DMS79 treated with DMSO at 0.1 percent for 48 hours (cell line): ENCODE data around the gene TBC1D13.
A peak's percentile ranks its signal among the peaks of the same experiment; 100 is the strongest.
"Not testable (repeated sequence)": the region's sequence is repeated elsewhere in the genome, so short reads cannot be mapped to it uniquely, and the experiment has no call there.

ENCODE experiments used
- DNase-seq: peaks from one replicate; lab custom pipeline; 2025; lab: John Stamatoyannopoulos, UW

Gene TBC1D13

DNA sequence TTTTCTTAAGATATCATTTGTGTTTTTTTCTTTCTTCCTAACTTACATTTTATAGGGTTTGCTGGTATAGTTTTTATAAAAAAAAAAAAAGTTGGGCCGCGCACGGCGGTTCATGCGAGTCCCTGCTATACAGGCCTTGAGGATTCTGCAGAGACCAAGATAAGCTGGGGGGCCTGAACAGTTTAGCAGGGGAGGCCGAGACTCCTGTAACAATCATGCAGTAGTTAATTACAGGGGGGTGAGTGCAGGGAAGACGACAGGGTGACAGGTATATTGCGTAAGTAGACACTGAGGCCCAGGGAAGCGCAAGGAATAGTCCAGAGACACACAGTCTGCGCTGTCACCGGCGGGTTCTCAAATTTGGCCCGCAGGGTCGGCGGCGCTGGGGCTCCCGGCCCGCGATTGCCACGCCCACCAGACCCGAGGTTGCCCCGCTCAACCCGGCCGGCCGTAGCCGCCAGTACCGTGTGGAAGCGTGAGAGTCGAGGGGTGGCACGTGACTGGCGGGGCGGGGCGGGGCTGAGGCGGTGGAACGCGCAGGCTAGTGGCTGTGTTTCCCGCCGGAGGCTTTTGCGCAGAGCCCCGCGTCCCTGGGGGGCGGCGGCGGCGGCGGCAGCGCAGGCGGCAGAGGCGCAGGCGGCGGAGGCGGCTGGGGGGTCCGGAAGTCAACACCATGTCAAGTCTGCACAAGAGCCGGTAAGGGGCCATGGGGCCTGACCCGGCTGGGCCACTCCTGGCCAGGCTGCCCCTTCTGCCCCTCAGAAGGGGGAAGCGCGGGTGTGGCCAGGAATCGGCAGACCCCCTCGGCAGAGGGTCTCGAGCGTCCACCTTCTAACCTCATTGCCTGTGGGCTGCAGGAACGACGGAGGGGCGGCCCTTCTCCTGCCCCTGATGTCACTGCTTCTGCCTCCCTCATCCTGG is at the start of gene TBC1D13:
TBC1D13 (plus strand) TSS at position 573 of the 921 bp plus-strand sequence; CDS start at position 674, 101 bp downstream.
- peak; percentile 84 for DNase-seq

DNA sequence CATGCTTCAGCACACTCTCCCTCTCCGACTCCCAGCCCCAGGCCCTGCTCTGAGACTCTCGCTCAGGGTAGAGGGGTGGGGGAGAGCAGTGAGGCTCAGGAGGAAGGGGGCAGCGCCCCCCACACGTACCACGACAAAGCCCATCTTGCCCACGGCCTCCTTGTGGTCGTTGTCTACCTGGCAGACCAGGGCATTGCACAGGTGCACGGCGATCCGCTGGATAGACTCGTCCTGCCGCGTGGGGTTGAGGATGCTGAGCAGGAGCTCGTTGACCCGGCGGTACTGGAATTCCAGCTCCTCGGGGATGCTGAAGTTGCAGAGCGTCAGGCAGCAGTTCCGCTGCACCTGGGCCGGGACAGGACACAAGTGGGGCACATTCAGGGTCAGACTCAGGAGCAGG is 44.7 kb upstream of the TBC1D13 start:
- no peak for DNase-seq

GRCh38 chr9:128743421-128743820 is 43.6 kb upstream of the TBC1D13 start:
- no peak for DNase-seq

DNA sequence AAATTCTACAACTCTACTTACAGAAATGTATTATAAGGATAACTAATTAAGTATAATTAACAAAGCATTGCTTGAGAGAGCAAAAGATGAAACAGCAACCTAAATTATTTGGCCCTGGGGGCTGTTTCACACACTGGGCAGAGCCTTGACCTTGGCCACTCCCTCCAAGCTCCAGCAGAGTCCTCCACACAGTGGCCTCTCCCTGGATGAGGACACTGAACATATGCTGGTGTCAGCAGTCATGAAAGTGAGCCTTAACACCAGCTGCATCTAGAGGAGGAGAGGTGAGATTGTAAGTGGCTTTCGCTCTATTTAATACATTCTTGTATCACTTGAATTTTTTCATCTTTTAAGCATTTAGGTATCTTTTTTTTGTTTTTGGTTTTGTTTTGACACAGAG is 39.8 kb upstream of the TBC1D13 start:
- DNase-seq, result no peak

DNA sequence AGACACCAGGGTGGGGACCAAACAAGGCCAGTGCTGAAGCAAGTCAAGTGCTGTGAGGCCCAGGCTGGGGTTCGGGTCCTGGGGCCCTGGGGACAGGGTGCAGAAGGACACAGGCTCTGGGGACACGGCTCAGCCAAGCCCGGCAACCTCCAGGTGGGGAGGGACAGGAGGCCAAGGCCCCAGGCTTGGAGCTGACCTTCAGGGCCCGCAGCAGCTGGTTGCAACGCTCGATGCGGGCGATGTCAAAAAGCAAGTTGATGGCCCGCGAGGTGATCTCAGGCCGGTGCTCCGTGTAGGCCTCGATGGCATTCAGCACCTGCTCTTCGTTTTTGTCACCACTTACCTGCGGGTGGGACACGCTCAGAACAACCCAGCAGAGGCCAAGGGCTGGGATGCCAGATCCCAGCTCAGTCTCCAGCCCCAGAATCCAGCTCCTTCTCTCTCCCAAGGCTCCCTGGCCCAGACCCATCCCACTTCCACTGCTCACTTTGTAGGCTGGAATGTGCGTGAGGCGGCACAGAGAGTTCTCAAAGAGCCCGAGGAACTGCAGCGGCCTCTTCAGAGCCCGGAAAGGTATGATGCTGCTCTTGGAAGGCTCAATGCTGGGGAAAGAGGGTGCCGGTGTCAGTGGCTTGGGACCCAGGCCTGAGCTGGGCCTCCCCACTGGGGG is 36.0 kb upstream of the TBC1D13 start:
- DNase-seq, result no peak

- DNase-seq, result no peak
Observed at GRCh38 chr9:128753627-128754026, 33.4 kb upstream of the TBC1D13 start.

DNA sequence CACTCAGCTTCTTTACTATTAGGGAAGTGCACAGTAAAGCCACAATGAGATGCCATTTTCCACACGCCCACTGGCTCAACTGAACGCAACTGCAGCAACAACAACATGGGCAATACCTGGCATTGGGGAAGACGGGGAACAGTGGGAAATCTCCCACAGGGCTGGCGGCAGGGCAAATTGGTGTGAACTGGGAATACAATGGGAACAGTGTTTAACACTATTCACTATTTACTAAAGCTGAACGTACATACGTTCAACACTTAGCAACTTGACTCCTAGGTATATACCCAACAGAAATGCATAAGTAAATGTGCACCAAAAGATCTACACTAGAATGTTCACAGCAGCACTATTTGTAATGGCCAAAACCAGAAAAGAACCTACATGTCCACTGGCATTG is 29.5 kb upstream of the TBC1D13 start:
- no peak for DNase-seq

- DNase-seq, result no peak
Observed at GRCh38 chr9:128762671-128763449, 24.2 kb upstream of the TBC1D13 start.

- no peak for DNase-seq
Observed at GRCh38 chr9:128764361-128764760, 22.7 kb upstream of the TBC1D13 start.

DNA sequence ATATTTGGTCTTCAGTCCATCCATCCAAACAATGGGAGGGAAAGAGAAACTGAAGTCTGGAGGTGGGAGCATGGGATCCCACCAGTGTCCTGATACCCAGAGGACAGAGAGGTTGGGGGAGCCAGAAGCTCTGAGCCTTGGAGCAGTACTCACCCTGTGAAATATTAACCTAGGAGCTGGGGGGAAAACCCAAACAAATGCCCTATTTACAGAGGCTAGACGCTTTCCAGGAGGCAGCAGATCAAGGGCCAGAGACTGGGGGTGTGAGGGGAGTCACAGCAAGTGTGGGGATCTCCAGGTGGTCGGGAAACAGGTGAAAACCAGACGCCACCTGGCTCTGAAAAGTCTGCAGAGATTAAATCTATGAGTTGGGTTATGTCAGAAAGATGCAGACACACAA is 21.6 kb upstream of the TBC1D13 start:
- DNase-seq, result no peak

DNA sequence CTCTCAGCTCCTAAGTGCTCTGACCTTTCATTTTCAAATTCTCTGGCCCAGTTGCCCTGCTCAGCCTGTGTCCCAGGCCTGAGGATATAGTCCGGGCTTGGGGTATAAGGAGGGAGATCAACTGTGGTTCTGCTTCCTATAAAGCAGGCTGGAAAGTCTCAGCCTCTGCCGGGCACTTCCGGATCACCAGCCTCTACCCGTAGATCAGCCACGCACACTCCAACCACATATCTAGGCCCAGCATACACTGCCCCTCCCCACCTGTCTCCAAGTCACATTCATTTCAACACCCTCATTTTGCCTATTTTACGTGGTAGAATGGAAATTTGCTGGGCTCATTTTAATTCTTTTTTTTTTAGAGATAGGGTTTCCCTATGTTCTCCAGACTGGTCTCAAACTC is 18.4 kb upstream of the TBC1D13 start:
- DNase-seq, result no peak

DNA sequence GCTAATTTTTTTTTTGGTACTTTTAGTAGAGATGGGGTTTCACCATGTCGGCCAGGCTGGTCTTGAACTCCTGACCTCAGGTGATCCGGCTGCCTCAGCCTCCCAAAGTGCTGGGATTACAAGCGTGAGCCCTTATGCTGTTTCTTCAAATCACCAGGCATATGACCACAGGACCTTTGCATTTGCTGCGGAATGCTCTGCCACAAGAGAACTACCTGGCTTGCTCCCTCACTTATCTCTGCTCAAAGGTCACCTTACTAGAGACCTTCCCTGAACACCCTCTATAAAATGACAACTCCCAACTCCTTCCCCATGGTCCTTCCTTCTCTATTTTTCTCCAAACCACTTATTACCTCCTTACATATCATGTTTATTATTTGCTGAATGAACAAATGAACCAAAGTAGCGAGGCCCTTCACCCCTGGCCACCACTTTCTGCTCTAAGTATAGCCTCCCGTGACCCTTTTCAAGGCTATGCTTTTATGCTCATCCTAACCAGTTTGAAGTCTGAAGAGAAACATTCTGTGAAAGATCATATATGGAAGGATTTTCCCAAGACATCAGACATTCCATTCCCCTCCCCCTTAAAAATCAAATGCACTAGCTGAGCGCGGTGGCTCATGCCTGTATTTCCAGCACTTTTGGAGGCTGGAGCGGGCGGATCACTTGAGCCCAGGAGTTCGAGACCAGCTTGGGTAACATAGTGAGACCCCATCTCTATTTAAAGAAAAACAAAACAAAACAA is 16.6 kb upstream of the TBC1D13 start:
- DNase-seq, result no peak

GRCh38 chr9:128771094-128771721 is 15.8 kb upstream of the TBC1D13 start:
- peak; percentile 10 for DNase-seq

DNA sequence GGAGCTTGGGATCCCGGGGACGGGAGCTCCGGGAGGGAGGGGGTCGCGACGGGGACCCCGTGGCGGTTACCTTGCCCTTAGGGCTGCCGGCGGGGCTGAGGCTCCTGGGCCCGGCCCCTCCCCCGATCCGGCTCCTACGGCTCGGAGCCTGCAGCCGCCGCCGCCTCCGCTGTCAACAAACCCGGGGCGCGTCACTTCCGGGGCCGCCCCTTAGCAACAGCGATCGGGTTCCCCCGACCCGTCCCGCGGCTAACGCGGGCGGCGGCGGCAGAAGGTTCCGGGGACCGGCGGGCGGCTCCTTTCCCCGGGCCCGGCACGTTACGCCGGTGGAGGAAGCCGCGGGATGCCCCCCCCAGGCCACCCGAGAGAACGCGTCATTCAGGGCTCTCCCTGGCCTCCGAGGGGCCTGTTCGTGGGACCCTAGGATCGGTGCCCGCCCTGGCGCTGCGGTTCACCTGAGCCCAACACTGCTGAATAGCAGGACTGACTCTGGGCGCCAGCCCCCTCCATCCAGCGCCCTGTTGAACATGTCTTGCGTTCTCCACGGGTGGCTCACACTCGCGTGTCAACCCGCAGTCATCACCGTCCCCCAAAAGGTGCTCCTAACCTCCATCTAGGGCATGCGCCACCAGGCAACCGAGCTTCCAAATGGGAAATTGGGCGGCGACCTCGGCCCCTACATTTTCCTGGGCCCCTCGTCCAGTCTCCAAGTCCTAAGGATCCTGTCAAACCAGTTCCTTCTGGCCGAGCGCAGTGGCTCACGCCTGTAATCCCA is 15.1 kb upstream of the TBC1D13 start, which contains the start of gene ZER1:
ZER1 (minus strand) TSS at position 183 of the 775 bp plus-strand sequence. CDS start 16,362 bp downstream, outside the sequence.
- DNase-seq, result peak; percentile 85

DNA sequence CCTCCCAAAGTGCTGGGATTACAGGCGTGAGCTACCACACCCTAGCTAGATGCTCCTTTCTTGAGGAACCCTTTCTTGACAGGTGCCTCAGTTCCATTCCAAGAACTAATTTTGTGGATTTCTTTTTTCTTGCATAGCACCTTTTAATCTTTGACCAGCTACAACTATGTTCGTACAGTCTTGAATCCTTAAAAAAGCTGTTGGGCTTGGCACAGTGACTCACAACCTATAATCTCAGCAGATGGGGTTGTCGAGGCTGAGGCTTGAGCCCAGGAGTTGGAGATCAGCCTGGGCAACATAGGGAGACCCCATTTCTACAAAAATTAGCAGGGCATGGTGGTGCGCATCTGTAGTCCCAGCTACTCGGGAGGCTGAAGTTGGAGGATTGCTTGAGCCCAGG is 14.0 kb upstream of the TBC1D13 start:
- no peak for DNase-seq

GRCh38 chr9:128774804-128775203 is 12.2 kb upstream of the TBC1D13 start:
- DNase-seq, result no peak

- not testable (repeated sequence) for DNase-seq
Observed at GRCh38 chr9:128780093-128780492, 7.0 kb upstream of the TBC1D13 start.

DNA sequence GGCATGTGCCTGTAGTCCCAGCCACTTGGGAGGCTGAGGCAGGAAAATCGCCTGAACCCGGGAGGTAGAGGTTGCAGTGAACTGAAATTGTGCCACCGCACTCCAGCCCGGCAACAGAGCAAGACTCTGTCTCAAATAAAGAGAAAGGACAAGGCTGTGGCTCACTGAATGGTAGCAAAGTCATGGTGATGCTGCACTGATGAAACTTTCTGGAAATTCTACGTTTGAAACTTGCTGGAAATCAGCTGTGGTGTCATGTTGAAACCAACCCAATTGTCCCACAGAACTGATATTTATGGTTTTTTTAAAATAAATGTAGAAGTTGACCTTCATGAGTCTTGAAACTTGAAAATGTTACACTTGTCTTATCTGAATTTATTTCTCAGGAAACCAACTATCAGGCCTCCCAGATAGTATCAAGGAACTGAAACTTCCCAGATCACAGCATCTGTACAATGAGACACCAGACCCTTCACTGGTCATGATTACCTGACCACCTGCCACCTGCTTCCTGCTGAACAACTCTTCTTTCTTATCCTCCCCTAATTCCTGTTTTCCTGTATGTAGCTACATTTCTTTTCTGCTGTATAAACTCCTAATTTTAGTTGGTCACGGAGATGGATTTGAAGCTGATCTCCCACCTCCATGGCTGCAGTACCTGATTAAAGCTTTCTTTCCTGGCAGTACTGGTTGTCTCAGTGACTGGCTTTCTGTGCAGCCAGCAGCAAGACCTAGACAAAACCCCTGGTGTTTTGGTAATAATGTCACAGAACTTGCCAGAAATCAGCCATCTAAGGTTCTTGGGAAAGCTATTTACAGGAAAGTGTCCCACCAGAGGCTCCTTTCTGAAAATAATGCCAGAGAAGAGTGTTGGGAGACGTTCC is 5.6 kb upstream of the TBC1D13 start:
- DNase-seq, result no peak

DNA sequence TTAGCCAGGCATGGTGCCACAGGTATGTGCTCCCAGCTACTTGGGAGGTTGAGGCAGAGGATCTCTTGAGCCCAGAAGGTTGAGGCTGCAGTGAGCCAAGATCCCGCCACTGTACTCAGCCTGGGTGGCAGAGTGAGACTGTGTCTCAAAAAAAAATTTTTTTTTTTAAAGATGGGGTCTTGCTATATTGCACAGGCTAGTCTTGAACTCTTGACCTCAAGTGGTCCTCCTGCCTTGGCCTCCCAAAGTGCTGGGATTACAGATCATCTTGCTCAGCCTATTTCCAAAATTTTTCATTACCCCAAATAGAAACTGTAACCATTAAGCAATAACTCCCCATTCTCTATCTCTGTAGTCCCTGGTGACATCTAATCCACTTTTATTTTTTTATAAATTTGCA is 4.4 kb upstream of the TBC1D13 start:
- DNase-seq, result no peak
